Stimulated activated CD4-positive, alpha-beta T cell treated with anti-CD3 and anti-CD28 coated beads, Interleukin-2, amount 100 ng/mL, for 48 hours (primary cell): ENCODE measurements around the gene CBLB.

ENCODE experiments used
- DNase-seq, 2 donors: peaks; one replicate each; pipeline ENCODE4 v3.0.0-alpha.2; 2020

The CBLB gene

GRCh38 chr3:105845488-105845887 is 23.3 kb downstream of the CBLB start:
- no peak for DNase-seq

GRCh38 chr3:105844704-105845103 is 24.1 kb downstream of the CBLB start:
- DNase-seq = no peak

- DNase-seq = no peak
Observed at GRCh38 chr3:105843994-105844393, 24.8 kb downstream of the CBLB start.

- DNase-seq = no peak
Observed at GRCh38 chr3:105842943-105843342, 25.9 kb downstream of the CBLB start.

- DNase-seq = no peak
Observed at GRCh38 chr3:105842449-105842848, 26.4 kb downstream of the CBLB start.

GRCh38 chr3:105837947-105838346 is 30.9 kb downstream of the CBLB start:
- no peak for DNase-seq

GRCh38 chr3:105837143-105837740 is 31.6 kb downstream of the CBLB start:
- no peak for DNase-seq

- no peak for DNase-seq
Observed at GRCh38 chr3:105836533-105836932, 32.3 kb downstream of the CBLB start.

- no peak for DNase-seq
Observed at GRCh38 chr3:105835606-105836005, 33.2 kb downstream of the CBLB start.

- DNase-seq = no peak
Observed at GRCh38 chr3:105834768-105835167, 34.0 kb downstream of the CBLB start.

GRCh38 chr3:105832644-105833043 is 36.2 kb downstream of the CBLB start:
- DNase-seq = no peak

- DNase-seq = no peak
Observed at GRCh38 chr3:105830836-105831235, 38.0 kb downstream of the CBLB start.

- DNase-seq = no peak
Observed at GRCh38 chr3:105829871-105830622, 38.8 kb downstream of the CBLB start.

GRCh38 chr3:105829229-105829628 is 39.6 kb downstream of the CBLB start:
- DNase-seq = no peak

- DNase-seq = no peak
Observed at GRCh38 chr3:105828703-105829102, 40.1 kb downstream of the CBLB start.

GRCh38 chr3:105827959-105828358 is 40.9 kb downstream of the CBLB start:
- DNase-seq = no peak

- no peak for DNase-seq
Observed at GRCh38 chr3:105826778-105827634, 41.8 kb downstream of the CBLB start.

- no peak for DNase-seq
Observed at GRCh38 chr3:105824129-105824528, 44.7 kb downstream of the CBLB start.

- DNase-seq = no peak
Observed at GRCh38 chr3:105823149-105823867, 45.5 kb downstream of the CBLB start.

GRCh38 chr3:105822171-105823123 is 46.4 kb downstream of the CBLB start:
- DNase-seq = no peak

- no peak for DNase-seq
Observed at GRCh38 chr3:105821433-105821832, 47.4 kb downstream of the CBLB start.

GRCh38 chr3:105816833-105817232 is 52.0 kb downstream of the CBLB start:
- no peak for DNase-seq
